ENCODE measurements around the gene ZNF385B. TPM values are rescaled to one million over a fixed set of nuclear protein-coding genes. Genes with fewer than 3 reads are reported as not detected.

The ZNF385B gene
- total RNA-seq, 2 donors from 2014 or later: 5.3 to 18.1 TPM

DNA sequence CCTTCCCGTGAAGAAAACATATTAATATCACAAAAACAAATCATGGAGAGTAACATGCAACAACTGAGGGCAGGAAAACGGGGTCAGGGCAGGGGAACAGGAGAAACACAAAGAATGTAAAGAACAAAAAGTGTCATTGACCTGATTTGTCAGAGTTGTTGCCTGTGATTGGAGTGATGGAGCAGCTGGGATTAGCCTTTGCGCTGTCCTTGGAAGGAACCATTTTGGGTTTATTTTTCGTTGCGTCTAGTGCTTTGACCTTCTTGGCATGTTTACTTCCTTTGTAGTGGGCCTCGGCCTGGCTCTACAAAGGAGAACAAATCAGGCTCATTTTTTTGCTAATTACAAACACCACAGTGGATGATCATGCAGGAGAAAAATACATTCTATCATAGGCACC lies 378.3 kb downstream of the ZNF385B start:
- no peaks in the 10 kb centered on the region for H3K9me3 ChIP-seq (ENCODE audit: control insufficient read depth, low read length)
- TF ChIP-seq, protein P1, sequence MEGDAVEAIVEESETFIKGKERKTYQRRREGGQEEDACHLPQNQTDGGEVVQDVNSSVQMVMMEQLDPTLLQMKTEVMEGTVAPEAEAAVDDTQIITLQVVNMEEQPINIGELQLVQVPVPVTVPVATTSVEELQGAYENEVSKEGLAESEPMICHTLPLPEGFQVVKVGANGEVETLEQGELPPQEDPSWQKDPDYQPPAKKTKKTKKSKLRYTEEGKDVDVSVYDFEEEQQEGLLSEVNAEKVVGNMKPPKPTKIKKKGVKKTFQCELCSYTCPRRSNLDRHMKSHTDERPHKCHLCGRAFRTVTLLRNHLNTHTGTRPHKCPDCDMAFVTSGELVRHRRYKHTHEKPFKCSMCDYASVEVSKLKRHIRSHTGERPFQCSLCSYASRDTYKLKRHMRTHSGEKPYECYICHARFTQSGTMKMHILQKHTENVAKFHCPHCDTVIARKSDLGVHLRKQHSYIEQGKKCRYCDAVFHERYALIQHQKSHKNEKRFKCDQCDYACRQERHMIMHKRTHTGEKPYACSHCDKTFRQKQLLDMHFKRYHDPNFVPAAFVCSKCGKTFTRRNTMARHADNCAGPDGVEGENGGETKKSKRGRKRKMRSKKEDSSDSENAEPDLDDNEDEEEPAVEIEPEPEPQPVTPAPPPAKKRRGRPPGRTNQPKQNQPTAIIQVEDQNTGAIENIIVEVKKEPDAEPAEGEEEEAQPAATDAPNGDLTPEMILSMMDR (conservative IDR thresholded peaks at IDR 0.05): no peak
- DNase-seq: no peak
- 93 to 96% methylated on average over 3 to 6 of the region's 6 CpGs for WGBS, 2 experiments (ENCODE audit: insufficient coverage in 1 of 2, insufficient read length in 1 of 2)
- H3K27ac ChIP-seq (ENCODE audit: low read depth, low read length): no peak overlapping the region
- no peaks in the 10 kb centered on the region for H3K27me3 ChIP-seq (ENCODE audit: control insufficient read depth, insufficient read depth, low read length, poor library complexity, severe bottlenecking)
- H3K4me1 ChIP-seq (ENCODE audit: control insufficient read depth, insufficient read depth, low read length): peaks cover 8% of the 10 kb centered on the region
- no peaks in the 10 kb centered on the region for H3K36me3 Mint-ChIP-seq (ENCODE audit: low read depth)
- H3K27ac Mint-ChIP-seq: peak overlapping the region; percentile 23
- H3K27me3 Mint-ChIP-seq (ENCODE audit: insufficient read depth): no peaks in the 10 kb centered on the region
- H3K36me3 ChIP-seq (ENCODE audit: control insufficient read depth, insufficient read depth, low read length): no peaks in the 10 kb centered on the region
- H3K9ac ChIP-seq (ENCODE audit: extremely low read depth, low read length, poor library complexity, severe bottlenecking): no peak overlapping the region
- H3K4me1 Mint-ChIP-seq: peaks cover 31% of the 10 kb centered on the region
- H3K4me3 Mint-ChIP-seq: no peak overlapping the region
- H3K4me3 ChIP-seq (ENCODE audit: low read length): no peak overlapping the region
- H3K9me3 Mint-ChIP-seq: no peaks in the 10 kb centered on the region

DNA sequence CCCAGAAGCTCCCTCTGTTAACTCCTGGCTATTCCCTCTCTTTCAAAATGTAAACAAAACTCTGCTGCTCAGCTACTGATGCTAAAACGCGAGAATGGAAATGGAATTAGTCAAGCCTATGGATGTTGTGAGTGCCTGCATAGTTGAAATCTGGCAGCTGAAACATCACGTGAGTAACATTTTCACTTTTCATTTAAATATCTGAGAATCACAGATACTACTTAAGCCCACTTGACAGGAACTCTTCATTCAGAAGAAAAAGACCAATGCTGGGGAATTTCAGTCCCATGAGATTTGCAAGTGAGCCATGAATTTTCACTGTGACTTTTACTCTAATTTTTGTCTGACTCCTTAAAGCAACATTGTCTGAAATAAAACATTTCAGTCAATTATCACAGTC lies 381.5 kb downstream of the ZNF385B start:
- no peak for DNase-seq
- WGBS, 2 experiments (ENCODE audit: insufficient coverage in 1 of 2, insufficient read length in 1 of 2): 86% methylated on average over 3 of the region's 3 CpGs; no CpG with 5 or more reads in 1 of the 2 experiments
- TF ChIP-seq, protein P1 (conservative IDR thresholded peaks at IDR 0.05): no peak
- H3K27ac ChIP-seq (ENCODE audit: low read depth, low read length): no peak overlapping the region
- no peaks in the 10 kb centered on the region for H3K36me3 Mint-ChIP-seq (ENCODE audit: low read depth)
- no peaks in the 10 kb centered on the region for H3K9me3 Mint-ChIP-seq
- H3K36me3 ChIP-seq (ENCODE audit: control insufficient read depth, insufficient read depth, low read length): no peaks in the 10 kb centered on the region
- no peaks in the 10 kb centered on the region for H3K9me3 ChIP-seq (ENCODE audit: control insufficient read depth, low read length)
- no peak overlapping the region for H3K27ac Mint-ChIP-seq
- H3K27me3 ChIP-seq (ENCODE audit: control insufficient read depth, insufficient read depth, low read length, poor library complexity, severe bottlenecking): no peaks in the 10 kb centered on the region
- no peak overlapping the region for H3K4me3 Mint-ChIP-seq
- no peak overlapping the region for H3K9ac ChIP-seq (ENCODE audit: extremely low read depth, low read length, poor library complexity, severe bottlenecking)
- no peaks in the 10 kb centered on the region for H3K27me3 Mint-ChIP-seq (ENCODE audit: insufficient read depth)
- H3K4me1 Mint-ChIP-seq: peaks cover 14% of the 10 kb centered on the region
- no peaks in the 10 kb centered on the region for H3K4me1 ChIP-seq (ENCODE audit: control insufficient read depth, insufficient read depth, low read length)
- no peak overlapping the region for H3K4me3 ChIP-seq (ENCODE audit: low read length)

DNA sequence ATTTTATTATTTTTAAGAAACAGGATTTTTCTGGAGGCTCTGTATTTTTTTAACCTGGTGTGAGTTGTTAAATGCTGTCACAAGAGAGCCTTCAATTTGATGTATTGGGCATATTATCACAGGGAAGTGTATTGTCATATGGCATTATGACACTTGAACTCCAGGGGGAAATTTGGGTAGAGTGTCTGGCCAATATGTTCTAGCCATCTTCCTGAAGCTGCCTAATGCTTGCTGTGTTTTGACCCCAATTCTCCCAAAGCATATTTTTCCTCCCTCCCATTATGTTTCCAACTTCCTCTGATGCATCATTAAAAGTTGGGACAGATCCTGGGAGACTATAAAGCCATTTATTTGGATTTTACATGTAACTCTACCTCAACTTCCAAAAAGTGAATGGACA lies 382.6 kb downstream of the ZNF385B start:
- Histone ChIP-seq H3K9ac (ENCODE audit: extremely low read depth, low read length, poor library complexity, severe bottlenecking) (no peak overlapping the region), H3K27me3 (ENCODE audit: control insufficient read depth, insufficient read depth, low read length, poor library complexity, severe bottlenecking) (no peaks in the 10 kb centered on the region), H3K27ac (ENCODE audit: low read depth, low read length) (no peak overlapping the region), H3K4me3 (ENCODE audit: low read length) (no peak overlapping the region), H3K4me1 (ENCODE audit: control insufficient read depth, insufficient read depth, low read length) (no peaks in the 10 kb centered on the region), H3K9me3 (ENCODE audit: control insufficient read depth, low read length) (no peaks in the 10 kb centered on the region), H3K36me3 (ENCODE audit: control insufficient read depth, insufficient read depth, low read length) (no peaks in the 10 kb centered on the region)
- TF ChIP-seq, protein P1 (conservative IDR thresholded peaks at IDR 0.05): no peak
- Mint-ChIP-seq H3K9me3 (no peaks in the 10 kb centered on the region), H3K4me3 (no peak overlapping the region), H3K27ac (no peak overlapping the region), H3K4me1 (peaks cover 14% of the 10 kb centered on the region), H3K36me3 (ENCODE audit: low read depth) (no peaks in the 10 kb centered on the region), H3K27me3 (ENCODE audit: insufficient read depth) (no peaks in the 10 kb centered on the region)
- no peak for DNase-seq

Measured in endodermal cell (in vitro differentiated cells).